RWPE2 (cell line): ENCODE results near the gene PDE9A.

Experiments
- ATAC-seq: fragments of 200-7000 bp; cut with Tn5 transposase; 3 replicates; pipeline ENCODE4 v1.9.1; 2021; ENCODE audit warnings: low read depth
- DNase-seq: peaks from one replicate; pipeline ENCODE4 v3.0.0-alpha.2; 2020; ENCODE audit warnings: low spot score
- H3K27ac ChIP-seq: fragments of 450-650 bp; 2 replicates; pipeline ENCODE4 v1.5.1; 2017; ENCODE audit warnings: mild to moderate bottlenecking; ENCODE audit not compliant: poor library complexity, severe bottlenecking
- H3K27me3 ChIP-seq: fragments of 250-450 bp; sonication (Bioruptor Pico); 2 replicates; pipeline ENCODE4 v1.5.1; 2021; ENCODE audit warnings: mild to moderate bottlenecking, moderate library complexity; ENCODE audit not compliant: insufficient read depth, poor library complexity, severe bottlenecking
- H3K36me3 ChIP-seq: fragments of 250-450 bp; sonication (Bioruptor Pico); 2 replicates; pipeline ENCODE4 v1.5.1; 2020; ENCODE audit warnings: low read depth, mild to moderate bottlenecking, moderate library complexity
- H3K4me1 ChIP-seq: fragments of 250-450 bp; sonication (Bioruptor Pico); 2 replicates; pipeline ENCODE4 v1.5.1; 2021; ENCODE audit warnings: mild to moderate bottlenecking, moderate library complexity; ENCODE audit not compliant: insufficient read depth, poor library complexity, severe bottlenecking
- H3K4me3 ChIP-seq: fragments of 250-450 bp; sonication (Bioruptor Pico); 2 replicates; pipeline ENCODE4 v1.5.1; 2021; ENCODE audit warnings: mild to moderate bottlenecking, moderate library complexity; ENCODE audit not compliant: severe bottlenecking
- H3K9me3 ChIP-seq: fragments of 250-450 bp; sonication (Bioruptor Pico); 2 replicates; pipeline ENCODE4 v1.5.1; 2021; ENCODE audit warnings: mild to moderate bottlenecking, moderate library complexity; ENCODE audit not compliant: severe bottlenecking
- CTCF ChIP-seq: fragments of 450-650 bp; IDR thresholded peaks from one replicate; pipeline ENCODE4 v1.5.1; 2017; ENCODE audit warnings: mild to moderate bottlenecking, moderate library complexity; ENCODE audit not compliant: poor library complexity, severe bottlenecking

Gene PDE9A

DNA sequence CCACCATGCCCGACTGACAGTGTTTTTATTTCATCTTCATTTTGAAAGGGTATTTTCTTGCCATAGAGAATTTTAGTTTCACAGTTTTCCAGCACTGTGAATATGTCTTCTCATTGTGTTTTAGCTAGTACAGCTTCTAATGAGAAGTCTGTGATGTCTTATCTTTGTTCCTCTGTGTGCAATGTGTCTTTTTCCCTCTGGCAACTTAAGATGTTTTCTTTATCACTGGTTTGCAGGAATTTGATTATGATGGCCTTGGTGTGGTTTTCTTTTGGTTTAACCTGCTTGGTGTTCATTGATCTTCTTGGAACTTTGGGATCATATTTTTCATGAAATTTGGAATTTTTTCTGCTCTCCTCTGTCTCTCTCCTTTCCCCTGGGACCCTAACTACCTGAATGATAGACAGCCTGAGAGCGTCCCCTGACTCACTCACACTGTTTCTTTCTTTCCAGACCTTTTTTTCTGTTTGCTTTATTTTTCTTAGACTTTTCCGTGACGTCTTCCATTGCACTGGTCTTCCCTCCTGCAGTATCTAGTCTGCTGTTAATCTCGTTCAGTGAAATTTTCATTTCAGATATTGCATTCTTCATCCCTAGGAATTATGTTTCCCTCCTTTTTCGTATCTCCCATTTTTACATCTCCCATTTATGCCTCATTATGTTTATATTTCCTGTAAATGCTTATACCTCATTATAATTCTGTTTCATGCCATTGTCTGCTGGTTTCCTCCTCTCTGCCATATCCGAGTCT, 48.5 kb downstream of the PDE9A start:
- DNase-seq (no peak), ATAC-seq (no peak)
- Histone ChIP-seq H3K27me3 (no peaks in the 10 kb centered on the region), H3K9me3 (no peaks in the 10 kb centered on the region), H3K4me3 (no peak overlapping the region), H3K4me1 (no peaks in the 10 kb centered on the region), H3K27ac (no peak overlapping the region), H3K36me3 (no peaks in the 10 kb centered on the region)
- no peak for TF ChIP-seq CTCF

- Histone ChIP-seq H3K4me3 (no peak overlapping the region), H3K27ac (no peak overlapping the region), H3K36me3 (no peaks in the 10 kb centered on the region), H3K9me3 (no peaks in the 10 kb centered on the region), H3K27me3 (no peaks in the 10 kb centered on the region), H3K4me1 (no peaks in the 10 kb centered on the region)
- no peak for TF ChIP-seq CTCF
- ATAC-seq = no peak
- no peak for DNase-seq
Measured at GRCh38 chr21:42702720-42703119, 49.3 kb downstream of the PDE9A start.

GRCh38 chr21:42703136-42703908, 49.9 kb downstream of the PDE9A start:
- DNase-seq (no peak), ATAC-seq (no peak)
- no peak for TF ChIP-seq CTCF
- H3K36me3 ChIP-seq = no peaks in the 10 kb centered on the region
- no peak overlapping the region for H3K27ac ChIP-seq
- H3K27me3 ChIP-seq = no peaks in the 10 kb centered on the region
- H3K9me3 ChIP-seq = no peaks in the 10 kb centered on the region
- H3K4me3 ChIP-seq = no peak overlapping the region
- H3K4me1 ChIP-seq = no peaks in the 10 kb centered on the region

- Histone ChIP-seq H3K4me3 (no peak overlapping the region), H3K4me1 (no peaks in the 10 kb centered on the region), H3K27ac (no peak overlapping the region), H3K36me3 (no peaks in the 10 kb centered on the region), H3K9me3 (no peaks in the 10 kb centered on the region), H3K27me3 (no peaks in the 10 kb centered on the region)
- DNase-seq (no peak), ATAC-seq (no peak)
- no peak for TF ChIP-seq CTCF
Measured at GRCh38 chr21:42703965-42704364, 50.5 kb downstream of the PDE9A start.

- no peaks in the 10 kb centered on the region for H3K9me3 ChIP-seq
- no peaks in the 10 kb centered on the region for H3K36me3 ChIP-seq
- no peaks in the 10 kb centered on the region for H3K4me1 ChIP-seq
- H3K4me3 ChIP-seq = no peak overlapping the region
- TF ChIP-seq CTCF = no peak
- H3K27ac ChIP-seq = no peak overlapping the region
- no peaks in the 10 kb centered on the region for H3K27me3 ChIP-seq
- no peak for DNase-seq
- ATAC-seq = no peak
Measured at GRCh38 chr21:42704861-42705260, 51.4 kb downstream of the PDE9A start.
